HepG2 (cell line): ENCODE data around the gene SPTBN5. TPM values are rescaled to one million over a fixed set of nuclear protein-coding genes. Genes with fewer than 3 reads are reported as not detected.

Source experiments
- ATAC-seq: fragments of 200-7000 bp; cut with Tn5 transposase; 3 replicates; pipeline ENCODE4 v1.9.1; 2020; ENCODE audit warnings: mild to moderate bottlenecking, moderate library complexity
- BruUV-seq: library from RNA; stranded (reverse); fragments of 400-500 nt; replicated peaks from 2 replicates; lab custom pipeline; 2021; lab: Mats Ljungman, UMichigan
- CTCF ChIA-PET: fragments of 300-600 bp; formaldehyde crosslinking; extraction: SDS; loops from one replicate; lab custom pipeline; 2021; ENCODE audit warnings: low total read pairs, inconsistent platforms, low intra/inter-chr PET ratio; lab: Yijun Ruan, JAX
- POLR2A ChIA-PET: fragments of 350-600 bp; sonication (Branson Sonifier 250); formaldehyde crosslinking; loops from one replicate; lab custom pipeline; 2020; ENCODE audit warnings: antibody characterized with exemption, inconsistent platforms; lab: Yijun Ruan, JAX
- DNase-seq: peaks from one replicate; pipeline ENCODE4 v3.0.0-alpha.2; 2015; ENCODE audit warnings: low spot score
- FAIRE-seq: peaks from 3 replicates; lab custom pipeline; 2011; peaks lifted over from hg19 to GRCh38; lab: Jason Lieb, UNC
- H2AFZ ChIP-seq: one replicate; pipeline ENCODE4 v1.6.1; 2011; ENCODE audit warnings: low read length, inconsistent platforms
- H3K27ac ChIP-seq: fragments of 300-600 bp; 3 replicates; pipeline ENCODE4 v1.8.0; 2011; ENCODE audit warnings: mixed run types, mild to moderate bottlenecking, mixed read lengths, low read length, inconsistent platforms; ENCODE audit not compliant: insufficient read depth; ENCODE audit errors: extremely low read length
- H3K27me3 ChIP-seq, 2 experiments: fragments of 200-600 bp in 1 of 2; 2 replicates in 1 of 2; 3 replicates in 1 of 2; pipeline versions ENCODE4 v1.6.0 to v1.8.0; 2011; ENCODE audit warnings: low read length in 2 of 2, mild to moderate bottlenecking in 2 of 2, moderate library complexity in 2 of 2, inconsistent platforms in 1 of 2; ENCODE audit not compliant: insufficient read depth in 2 of 2, control insufficient read depth in 1 of 2
- H3K36me3 ChIP-seq, 2 experiments: fragments of 200-600 bp in 1 of 2; replicated peaks in 1 of 2; 2 replicates in 1 of 2; 3 replicates in 1 of 2; pipeline versions ENCODE4 v1.5.1 to v1.8.0; 2011; ENCODE audit warnings: low read length in 2 of 2, inconsistent platforms in 1 of 2; ENCODE audit not compliant: insufficient read depth in 2 of 2, control insufficient read depth in 1 of 2
- H3K4me1 ChIP-seq: 2 replicates; pipeline ENCODE4 v1.5.1; 2012; ENCODE audit warnings: low read length, inconsistent platforms; ENCODE audit not compliant: insufficient read depth
- H3K4me2 ChIP-seq: 2 replicates; pipeline ENCODE4 v1.6.0; 2011; ENCODE audit warnings: low read depth, low read length, inconsistent platforms
- H3K4me3 ChIP-seq, 3 experiments: fragments of 200-600 bp in 1 of 3; sonication (generic), shearing (Covaris generic) in 1 of 3; replicated peaks in 1 of 3; 2 replicates each; pipeline ENCODE4 v1.5.1; 2011 to 2016; ENCODE audit warnings: low read length in 3 of 3, inconsistent platforms in 2 of 3, low read depth in 2 of 3, mild to moderate bottlenecking in 2 of 3, control low read depth in 1 of 3, mixed read lengths in 1 of 3; ENCODE audit not compliant: insufficient read depth in 1 of 3
- H3K79me2 ChIP-seq: one replicate; pipeline ENCODE4 v1.6.1; 2011; ENCODE audit warnings: low read length, inconsistent platforms; ENCODE audit not compliant: insufficient read depth
- H3K9ac ChIP-seq: 2 replicates; pipeline ENCODE4 v1.6.0; 2011; ENCODE audit warnings: mild to moderate bottlenecking, low read depth, low read length, inconsistent platforms; ENCODE audit not compliant: insufficient read depth
- H3K9me3 ChIP-seq: 2 replicates; pipeline ENCODE4 v1.5.1; 2012; ENCODE audit warnings: mild to moderate bottlenecking, low read length
- H4K20me1 ChIP-seq: 2 replicates; pipeline ENCODE4 v1.6.0; 2011; ENCODE audit warnings: inconsistent platforms, mild to moderate bottlenecking, low read length, moderate library complexity; ENCODE audit not compliant: insufficient read depth
- CBFB ChIP-seq: sonication (generic); formaldehyde crosslinking; IDR thresholded peaks from 2 replicates; pipeline ENCODE4 v1.4.0; 2020; ENCODE audit warnings: missing genetic modification reagents
- NFAT5 ChIP-seq: sonication (generic); formaldehyde crosslinking; IDR thresholded peaks from 2 replicates; pipeline ENCODE4 v1.4.0; 2020; ENCODE audit warnings: missing genetic modification reagents
- ZBTB40 ChIP-seq, 2 experiments: fragments of 450-650 bp in 1 of 2; sonication (generic) in 1 of 2; formaldehyde crosslinking in 1 of 2; IDR thresholded peaks; 2 replicates each; pipeline versions ENCODE4 v1.6.1 to v1.8.0; 2016 to 2022; ENCODE audit warnings: antibody characterized with exemption in 1 of 2, mild to moderate bottlenecking in 1 of 2, missing genetic modification reagents in 1 of 2
- ZNF660 ChIP-seq: sonication (generic); formaldehyde crosslinking; IDR thresholded peaks from 2 replicates; pipeline ENCODE4 v1.5.1; 2020; ENCODE audit warnings: mild to moderate bottlenecking, low read depth, missing genetic modification reagents, borderline replicate concordance
- ZNF784 ChIP-seq: sonication (generic); formaldehyde crosslinking; IDR thresholded peaks from 2 replicates; pipeline ENCODE4 v1.5.1; 2020; ENCODE audit warnings: missing genetic modification reagents, mild to moderate bottlenecking, borderline replicate concordance
- WGBS: methylation state at CpG from one replicate; pipeline ENCODE4 v1.1.6; 2017; ENCODE audit warnings: low lambda C conversion rate; 5-methylcytosine and 5-hydroxymethylcytosine counted together
- in situ Hi-C: cut with HindIII; loops from 2 replicates; pipeline ENCODE4 v1.10.0; 2017; ENCODE audit warnings: low pct_unique_long_range_greater_than_20kb; ENCODE audit not compliant: extremely low pct_ligation_motif_present
- intact Hi-C: fragments of 100-400 bp; cut with micrococcal nuclease; formaldehyde crosslinking; loops from one replicate; pipeline ENCODE4 v1.10.0; 2022; ENCODE audit not compliant: unreplicated experiment
- polyA plus RNA-seq, 8 experiments: library from polyadenylated mRNA; depleted of rRNA in 3 of 8; stranded (reverse) in 7 of 8; unstranded in 1 of 8; fragments of >200 nt; fragmentation: Illumina TruSeq in 4 of 8; extraction: Trizol in 4 of 8; gene quantifications; 2 replicates each; pipeline versions ENCODE4 v1.2.1 to v1.2.3, GENCODE V29; 2011 to 2016; ENCODE audit warnings: low read depth in 4 of 8, missing spikeins in 1 of 8, mixed read lengths in 1 of 8; ENCODE audit not compliant: insufficient read depth in 1 of 8
- total RNA-seq, 5 experiments: library from RNA; depleted of rRNA; stranded (reverse); fragments of >200 nt; fragmentation: Illumina TruSeq; extraction: Trizol; gene quantifications; 2 replicates each; pipeline ENCODE4 v1.2.3, GENCODE V29; 2016; ENCODE audit warnings: low read depth in 1 of 5

SPTBN5 gene
- total and polyA plus RNA-seq, 2 of the 13 experiments (the other 11 are each of a cell fraction or from before 2014, with no cell fraction given): 0.01 to 0.07 TPM

DNA sequence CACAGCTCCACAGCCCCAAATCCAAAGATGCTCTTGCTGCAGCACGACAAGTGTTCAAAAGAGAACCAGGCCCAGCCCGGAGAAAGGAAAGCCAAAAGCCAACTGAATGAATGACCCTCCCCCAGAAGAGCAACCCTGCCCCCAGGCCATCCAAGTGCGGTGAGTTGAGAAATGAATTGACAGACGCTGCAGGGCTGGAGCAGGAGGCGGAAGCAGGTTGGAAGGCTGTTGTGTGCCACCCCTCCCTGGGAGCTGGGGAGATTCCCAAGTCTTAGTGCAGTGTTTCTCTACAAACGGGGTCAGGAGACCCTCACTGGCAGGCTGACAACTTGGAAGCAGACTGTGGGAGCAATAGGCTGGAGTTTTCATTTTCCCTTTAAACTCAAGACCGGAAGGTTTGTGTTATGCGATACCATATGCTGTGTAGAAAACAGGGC is 3.5 kb upstream of the SPTBN5 start:
- Histone ChIP-seq H3K4me3 (no peak overlapping the region), H3K27me3 (peaks cover 4 to 13% of the 10 kb centered on the region in 2 experiments; a peak in 4 of 5 replicates), H3K36me3 (0 out of 5 replicates have a peak, but pooled peaks cover 0 to 5% of the 10 kb centered on the region in 2 experiments), H4K20me1 (no peaks in the 10 kb centered on the region), H3K4me1 (peaks cover 28% of the 10 kb centered on the region), H2AFZ (no peak overlapping the region), H3K79me2 (no peaks in the 10 kb centered on the region), H3K9me3 (no peaks in the 10 kb centered on the region), H3K4me2 (no peak overlapping the region), H3K27ac (no peak overlapping the region), H3K9ac (no peak overlapping the region)
- CTCF ChIA-PET: no interaction called here
- intact Hi-C loops: no loop called here
- 84% methylated on average over 8 of the region's 8 CpGs for WGBS
- in situ Hi-C loops: no loop called here
- FAIRE-seq: no peak
- DNase-seq: no peak
- BruUV-seq: no TSS peak
- POLR2A ChIA-PET: no interaction called here
- no peak for ATAC-seq
- TF ChIP-seq ZBTB40 (IDR thresholded peaks at IDR 0.05) (no peak), ZBTB40 (CRISPR knock-in tag; IDR thresholded peaks at IDR 0.05) (no peak), NFAT5 (no peak), CBFB (CRISPR knock-in tag) (no peak), ZNF660 (CRISPR knock-in tag) (no peak), ZNF784 (no peak)
